Uterus (tissue), 4 donors: Measurements from ENCODE around the gene TRAPPC12. TPM values are rescaled to one million over a fixed set of nuclear protein-coding genes. Genes with fewer than 3 reads are reported as not detected.

Experiments
- DNase-seq, 2 donors: peaks; one replicate each; pipeline ENCODE4 v3.0.0-alpha.2; 2019 to 2020
- H3K27ac ChIP-seq, 2 donors: fragments of 200-600 bp; sonication (generic); 1 replicate in 1 of 2; 2 replicates in 1 of 2; pipeline ENCODE4 v1.5.1; 2016 to 2018
- H3K27me3 ChIP-seq, 2 donors: fragments of 200-600 bp; sonication (generic); one replicate each; pipeline ENCODE4 v1.5.1; 2018 to 2019; ENCODE audit warnings: control low read depth in 1 of 2
- H3K36me3 ChIP-seq, 2 donors: fragments of 200-600 bp; sonication (generic); one replicate each; pipeline ENCODE4 v1.5.1; 2019; ENCODE audit warnings: control low read depth in 1 of 2
- H3K4me1 ChIP-seq, 2 donors: fragments of 200-600 bp; sonication (generic); one replicate each; pipeline ENCODE4 v1.5.1; 2018 to 2019; ENCODE audit warnings: control low read depth in 1 of 2
- H3K4me3 ChIP-seq, 2 donors: fragments of 200-600 bp; sonication (generic); 1 replicate in 1 of 2; 2 replicates in 1 of 2; pipeline ENCODE4 v1.5.1; 2018 to 2019; ENCODE audit warnings: mild to moderate bottlenecking in 1 of 2
- H3K9me3 ChIP-seq, 2 donors: fragments of 200-600 bp; sonication (generic); one replicate each; pipeline ENCODE4 v1.5.1; 2019; ENCODE audit warnings: control low read depth in 1 of 2
- POLR2A ChIP-seq, 2 donors: fragments of 450-650 bp; IDR thresholded peaks; one replicate each; pipeline ENCODE4 v1.6.1; 2016; ENCODE audit warnings: antibody characterized with exemption in 2 of 2, mild to moderate bottlenecking in 1 of 2, moderate library complexity in 1 of 2
- intact Hi-C: fragments of 100-400 bp; cut with DNase I; formaldehyde crosslinking; loops from one replicate; pipeline ENCODE4 v1.15.1; 2023; ENCODE audit warnings: low total_unique reads
- total RNA-seq, 4 donors: library from RNA; depleted of rRNA in 3 of 4; stranded (reverse); fragments of >200 nt in 3 of 4; gene quantifications; one replicate each; pipeline versions ENCODE4 v1.1.0 to v1.2.4, GENCODE V29; 2014 to 2023
- TF ChIP-seq, protein P1 (sequence below), 4 experiments: fragments of 200-600 bp in 2 of 4; fragments of 450-650 bp in 2 of 4; sonication (generic) in 2 of 4; IDR thresholded peaks; one replicate each; pipeline ENCODE4 v1.5.1; 2016 to 2019; ENCODE audit warnings: antibody characterized with exemption in 4 of 4, mild to moderate bottlenecking in 2 of 4, moderate library complexity in 1 of 4
- donor health status: DM: yes; HTN: yes; CAD: no.

The TRAPPC12 gene
- total RNA-seq, 4 donors from 2014 or later, result 15.6 to 149 (median 66.5) TPM

DNA sequence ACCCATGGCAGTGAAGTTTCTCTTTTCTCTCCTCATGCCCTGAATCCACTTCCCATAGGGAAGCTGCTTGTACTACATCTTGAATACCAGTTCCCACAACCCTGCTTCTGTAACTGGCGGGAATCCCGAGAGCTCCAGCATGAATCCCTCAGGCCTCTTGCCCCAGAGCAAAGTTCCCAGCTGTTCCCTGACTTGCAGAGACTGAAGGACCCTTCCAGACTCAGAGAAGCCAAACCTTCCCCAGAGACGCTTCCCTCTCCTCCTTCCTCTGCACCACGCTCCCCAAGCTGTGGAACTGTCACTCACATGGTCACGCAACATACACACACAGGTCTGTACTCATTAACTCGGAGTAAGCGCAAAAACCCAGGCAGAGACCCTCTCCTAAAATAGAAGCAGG is 26.4 kb downstream of the TRAPPC12 start:
- Histone ChIP-seq H3K4me3 (no peak overlapping the region), H3K27me3 (no peaks in the 10 kb centered on the region), H3K36me3 (no peaks in the 10 kb centered on the region), H3K4me1 (no peaks in the 10 kb centered on the region), H3K27ac (no peak overlapping the region), H3K9me3 (no peaks in the 10 kb centered on the region)
- TF ChIP-seq POLR2A (IDR thresholded peaks at IDR 0.05), result no peak
- TF ChIP-seq, protein P1, sequence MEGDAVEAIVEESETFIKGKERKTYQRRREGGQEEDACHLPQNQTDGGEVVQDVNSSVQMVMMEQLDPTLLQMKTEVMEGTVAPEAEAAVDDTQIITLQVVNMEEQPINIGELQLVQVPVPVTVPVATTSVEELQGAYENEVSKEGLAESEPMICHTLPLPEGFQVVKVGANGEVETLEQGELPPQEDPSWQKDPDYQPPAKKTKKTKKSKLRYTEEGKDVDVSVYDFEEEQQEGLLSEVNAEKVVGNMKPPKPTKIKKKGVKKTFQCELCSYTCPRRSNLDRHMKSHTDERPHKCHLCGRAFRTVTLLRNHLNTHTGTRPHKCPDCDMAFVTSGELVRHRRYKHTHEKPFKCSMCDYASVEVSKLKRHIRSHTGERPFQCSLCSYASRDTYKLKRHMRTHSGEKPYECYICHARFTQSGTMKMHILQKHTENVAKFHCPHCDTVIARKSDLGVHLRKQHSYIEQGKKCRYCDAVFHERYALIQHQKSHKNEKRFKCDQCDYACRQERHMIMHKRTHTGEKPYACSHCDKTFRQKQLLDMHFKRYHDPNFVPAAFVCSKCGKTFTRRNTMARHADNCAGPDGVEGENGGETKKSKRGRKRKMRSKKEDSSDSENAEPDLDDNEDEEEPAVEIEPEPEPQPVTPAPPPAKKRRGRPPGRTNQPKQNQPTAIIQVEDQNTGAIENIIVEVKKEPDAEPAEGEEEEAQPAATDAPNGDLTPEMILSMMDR (IDR thresholded peaks at IDR 0.05), result no peak
- intact Hi-C loops, result no loop called here
- no peak for DNase-seq

DNA sequence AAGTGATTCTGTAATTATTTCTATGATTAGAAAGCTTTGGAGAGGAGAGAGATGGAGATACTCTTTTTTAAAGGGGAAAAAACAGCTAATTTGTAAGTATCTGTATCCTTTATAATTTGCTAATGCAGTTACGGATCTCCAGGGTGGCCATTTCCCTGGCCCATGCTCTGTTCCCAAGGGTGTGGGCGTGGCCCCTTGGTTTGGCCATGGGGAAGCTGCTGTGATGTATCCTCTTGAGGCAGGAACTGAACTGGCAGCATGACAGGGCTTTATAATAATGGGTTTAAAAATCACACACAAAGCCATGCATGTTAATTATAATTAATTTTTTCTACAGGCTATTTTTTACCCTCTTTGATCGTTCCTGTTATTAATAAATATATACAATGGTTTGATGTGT is 27.0 kb downstream of the TRAPPC12 start:
- no peaks in the 10 kb centered on the region for H3K4me1 ChIP-seq
- no peaks in the 10 kb centered on the region for H3K36me3 ChIP-seq
- TF ChIP-seq, protein P1 (IDR thresholded peaks at IDR 0.05), result no peak
- no peak for TF ChIP-seq POLR2A (IDR thresholded peaks at IDR 0.05)
- intact Hi-C loops, result no loop called here
- H3K27ac ChIP-seq, result no peak overlapping the region
- no peak overlapping the region for H3K4me3 ChIP-seq
- no peak for DNase-seq
- H3K9me3 ChIP-seq, result no peaks in the 10 kb centered on the region
- H3K27me3 ChIP-seq, result no peaks in the 10 kb centered on the region

DNA sequence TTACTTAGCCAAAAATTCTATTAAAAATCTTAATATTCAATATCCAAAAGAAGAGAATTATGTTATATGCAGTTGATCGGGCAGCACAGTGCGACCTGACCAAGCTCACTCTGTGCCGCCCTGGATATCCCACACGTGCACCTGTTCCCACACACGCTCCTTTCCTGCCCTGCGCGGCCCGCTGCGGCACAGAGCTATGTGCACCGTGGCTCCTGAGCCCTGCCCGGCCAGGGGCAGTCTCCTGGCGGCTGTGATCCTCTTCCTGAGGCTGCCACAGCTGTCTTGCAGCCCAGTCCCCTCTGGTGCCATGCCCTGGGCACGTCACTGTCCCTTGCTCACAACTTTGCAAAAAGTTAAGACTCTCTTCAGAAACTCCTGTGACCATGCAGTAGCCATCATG is 29.3 kb downstream of the TRAPPC12 start:
- Histone ChIP-seq H3K27ac (no peak overlapping the region), H3K9me3 (no peaks in the 10 kb centered on the region), H3K4me1 (no peaks in the 10 kb centered on the region), H3K27me3 (no peaks in the 10 kb centered on the region), H3K4me3 (no peak overlapping the region), H3K36me3 (no peaks in the 10 kb centered on the region)
- TF ChIP-seq, protein P1 (IDR thresholded peaks at IDR 0.05), result no peak
- TF ChIP-seq POLR2A (IDR thresholded peaks at IDR 0.05), result no peak
- DNase-seq, result no peak
- intact Hi-C loops, result no loop called here

DNA sequence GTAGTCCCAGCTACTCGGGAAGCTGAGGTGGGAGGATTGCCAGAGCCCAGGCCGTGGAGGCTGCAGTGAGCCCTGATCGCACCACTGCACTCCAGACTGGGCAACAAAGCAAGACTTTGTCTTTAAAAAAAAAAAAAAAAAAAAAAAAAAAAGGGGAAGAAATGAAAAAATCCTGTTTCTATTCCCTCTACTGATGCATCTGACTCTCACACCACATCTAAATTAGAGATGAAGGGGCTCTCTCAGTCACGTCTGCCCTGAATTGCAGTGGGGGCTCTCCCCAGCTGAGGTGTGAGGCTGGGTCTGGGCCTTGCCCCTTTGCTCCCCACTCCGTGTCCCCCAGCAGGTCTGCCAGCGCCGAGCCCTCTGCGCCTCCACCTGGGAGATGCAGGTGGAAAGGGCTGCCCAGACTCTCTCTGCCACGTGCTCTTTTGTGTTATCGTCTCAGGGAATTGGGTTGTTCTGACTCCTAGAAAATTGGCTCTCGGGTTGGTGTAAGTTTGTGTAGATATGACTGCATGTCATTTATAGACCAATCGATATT is 30.2 kb downstream of the TRAPPC12 start:
- H3K27ac ChIP-seq, result no peak overlapping the region
- H3K36me3 ChIP-seq, result no peaks in the 10 kb centered on the region
- no peak for DNase-seq
- no peak overlapping the region for H3K4me3 ChIP-seq
- no peaks in the 10 kb centered on the region for H3K9me3 ChIP-seq
- no peak for TF ChIP-seq POLR2A (IDR thresholded peaks at IDR 0.05)
- TF ChIP-seq, protein P1 (IDR thresholded peaks at IDR 0.05), result no peak
- no peaks in the 10 kb centered on the region for H3K27me3 ChIP-seq
- H3K4me1 ChIP-seq, result no peaks in the 10 kb centered on the region
- intact Hi-C loops, result no loop called here

DNA sequence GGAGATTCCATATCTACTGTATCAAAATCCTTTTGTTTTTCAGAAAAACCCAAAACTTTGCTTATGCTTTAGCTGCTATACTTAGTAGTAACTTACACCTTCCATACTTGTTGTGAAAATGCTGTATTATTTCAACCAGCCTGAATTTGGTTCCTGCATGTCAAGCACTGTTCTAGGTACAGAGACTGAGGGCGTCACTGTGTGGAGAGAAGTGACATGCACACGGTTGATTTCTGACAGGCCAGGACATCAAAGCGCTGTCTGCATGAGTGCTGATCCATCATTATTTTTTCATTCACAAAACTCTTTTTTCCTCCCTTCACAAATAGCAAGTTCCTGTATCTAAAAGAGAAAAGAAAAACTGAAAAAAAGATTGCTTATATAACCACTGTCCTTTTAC is 31.6 kb downstream of the TRAPPC12 start:
- Histone ChIP-seq H3K4me1 (no peaks in the 10 kb centered on the region), H3K27me3 (no peaks in the 10 kb centered on the region), H3K36me3 (no peaks in the 10 kb centered on the region), H3K9me3 (no peaks in the 10 kb centered on the region), H3K4me3 (no peak overlapping the region), H3K27ac (no peak overlapping the region)
- no peak for TF ChIP-seq POLR2A (IDR thresholded peaks at IDR 0.05)
- TF ChIP-seq, protein P1 (IDR thresholded peaks at IDR 0.05), result no peak
- intact Hi-C loops, result no loop called here
- DNase-seq, result no peak
